ENCODE measurements around the gene EDAR.

- TF ChIP-seq CTCF (conservative IDR thresholded peaks at IDR 0.05; ENCODE audit: low read depth, low read length), result no peak
- TF ChIP-seq POLR2A (IDR thresholded peaks at IDR 0.05; ENCODE audit: low read depth, low read length), result no peak
- no peak for TF ChIP-seq MAFK (IDR thresholded peaks at IDR 0.05; ENCODE audit: low read depth, low read length)
- no peak for TF ChIP-seq USF2 (IDR thresholded peaks at IDR 0.05; ENCODE audit: low read depth, low read length)
- TF ChIP-seq RAD21 (IDR thresholded peaks at IDR 0.05; ENCODE audit: low read length), result no peak
- TF ChIP-seq RCOR1 (IDR thresholded peaks at IDR 0.05; ENCODE audit: insufficient replicate concordance, low read length), result no peak
- no peak for TF ChIP-seq CHD1 (IDR thresholded peaks at IDR 0.05; ENCODE audit: low read depth, low read length)
- TF ChIP-seq CEBPB (IDR thresholded peaks at IDR 0.05; ENCODE audit: low read depth, low read length), result no peak
Measured at GRCh38 chr2:108959401-108959800, 29.6 kb downstream of the EDAR start.

Data from IMR-90 (cell line).